Measurements from ENCODE around the gene CRB3. TPM values are rescaled to one million over a fixed set of nuclear protein-coding genes. Genes with fewer than 3 reads are reported as not detected.

CRB3 gene
- total RNA-seq, 2 donors from 2014 or later = 115 to 118 TPM

DNA sequence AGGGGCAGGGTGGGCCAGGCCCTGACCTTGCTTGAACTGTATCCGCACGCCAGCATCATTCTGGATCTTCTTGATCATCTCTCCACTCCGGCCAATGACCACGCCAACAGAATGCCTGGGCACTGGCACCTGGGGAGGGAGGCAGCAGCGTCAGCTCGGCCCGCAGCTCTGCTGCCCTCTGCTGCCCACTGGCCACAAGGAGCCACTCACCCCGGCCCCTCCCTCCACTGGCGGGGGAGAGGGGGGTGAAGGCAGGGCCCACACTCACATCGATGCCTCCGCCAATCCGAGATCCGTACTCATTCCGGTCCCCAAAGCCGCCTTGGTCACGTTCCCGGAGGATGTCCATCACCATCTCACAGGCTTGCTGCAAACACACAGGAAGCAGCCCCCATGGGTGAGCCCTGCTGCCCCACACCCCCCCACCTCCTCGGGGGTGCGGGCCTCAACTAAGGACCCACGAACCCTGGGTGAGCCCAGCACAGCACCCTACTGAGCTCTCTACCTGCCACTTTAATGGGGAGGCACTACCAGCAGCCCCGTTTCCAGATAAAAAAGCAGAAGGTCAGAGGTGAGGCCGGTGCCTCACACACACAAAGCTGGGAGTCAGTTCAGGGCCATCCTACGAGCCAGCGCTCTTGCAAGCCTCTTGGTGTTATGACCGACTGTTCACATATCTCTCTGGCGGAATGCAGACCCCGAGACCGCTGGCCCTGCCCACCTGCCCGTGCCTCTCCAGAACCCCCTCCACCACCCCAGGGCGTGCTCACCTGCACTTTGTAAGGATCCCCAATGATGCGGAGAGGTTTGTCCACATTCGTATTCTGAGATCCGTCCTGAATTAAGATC, 46.1 kb upstream of the CRB3 start:
- no peak overlapping the region for H3K9ac ChIP-seq (ENCODE audit: low read depth in 2 of 2, low read length in 2 of 2)
- H3K36me3 ChIP-seq = peaks cover 42% of the 10 kb centered on the region
- H3K4me3 ChIP-seq = no peak overlapping the region
- no peaks in the 10 kb centered on the region for H3K27me3 ChIP-seq
- H3K9me3 ChIP-seq = no peaks in the 10 kb centered on the region
- no peak for TF ChIP-seq CTCF (IDR thresholded peaks at IDR 0.05)
- DNase-seq = no peak
- peaks cover 3% of the 10 kb centered on the region for H3K4me1 ChIP-seq
- intact Hi-C loops (cut with DNase I) = no loop called here
- H3K27ac ChIP-seq = no peak overlapping the region

DNA sequence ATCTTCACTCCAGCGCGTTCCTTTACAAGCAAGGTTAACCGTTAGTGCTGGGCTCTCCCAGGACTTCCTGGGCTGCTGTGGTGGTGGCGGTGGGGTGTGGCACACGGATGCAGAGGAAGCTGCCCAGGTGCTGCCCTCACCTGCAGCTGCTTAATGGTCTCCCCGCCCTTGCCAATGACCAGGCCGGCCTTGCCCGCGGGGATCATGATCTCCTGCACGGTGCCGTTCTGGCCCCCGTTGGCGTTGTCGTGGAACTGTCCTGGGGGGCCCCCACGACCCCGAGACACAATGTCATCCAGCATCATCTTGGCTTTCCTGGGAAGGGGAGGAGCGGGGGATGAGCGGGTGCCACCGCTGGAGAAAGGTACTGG, 45.5 kb upstream of the CRB3 start:
- intact Hi-C loops (cut with DNase I) = no loop called here
- no peaks in the 10 kb centered on the region for H3K9me3 ChIP-seq
- no peak for DNase-seq
- TF ChIP-seq CTCF (IDR thresholded peaks at IDR 0.05) = no peak
- H3K9ac ChIP-seq (ENCODE audit: low read depth in 2 of 2, low read length in 2 of 2) = no peak overlapping the region
- H3K36me3 ChIP-seq = peaks cover 42% of the 10 kb centered on the region
- no peak overlapping the region for H3K27ac ChIP-seq
- H3K4me3 ChIP-seq = no peak overlapping the region
- no peaks in the 10 kb centered on the region for H3K27me3 ChIP-seq
- H3K4me1 ChIP-seq = peaks cover 7% of the 10 kb centered on the region

GRCh38 chr19:6421075-6422014, 42.7 kb upstream of the CRB3 start:
- Histone ChIP-seq H3K36me3 (peaks cover 27% of the 10 kb centered on the region), H3K4me1 (peaks cover 7% of the 10 kb centered on the region), H3K27me3 (no peaks in the 10 kb centered on the region), H3K27ac (no peak overlapping the region), H3K9me3 (no peaks in the 10 kb centered on the region), H3K9ac (ENCODE audit: low read depth in 2 of 2, low read length in 2 of 2) (no peak overlapping the region), H3K4me3 (no peak overlapping the region)
- no peak for TF ChIP-seq CTCF (IDR thresholded peaks at IDR 0.05)
- intact Hi-C loops (cut with DNase I) = no loop called here
- no peak for DNase-seq

DNA sequence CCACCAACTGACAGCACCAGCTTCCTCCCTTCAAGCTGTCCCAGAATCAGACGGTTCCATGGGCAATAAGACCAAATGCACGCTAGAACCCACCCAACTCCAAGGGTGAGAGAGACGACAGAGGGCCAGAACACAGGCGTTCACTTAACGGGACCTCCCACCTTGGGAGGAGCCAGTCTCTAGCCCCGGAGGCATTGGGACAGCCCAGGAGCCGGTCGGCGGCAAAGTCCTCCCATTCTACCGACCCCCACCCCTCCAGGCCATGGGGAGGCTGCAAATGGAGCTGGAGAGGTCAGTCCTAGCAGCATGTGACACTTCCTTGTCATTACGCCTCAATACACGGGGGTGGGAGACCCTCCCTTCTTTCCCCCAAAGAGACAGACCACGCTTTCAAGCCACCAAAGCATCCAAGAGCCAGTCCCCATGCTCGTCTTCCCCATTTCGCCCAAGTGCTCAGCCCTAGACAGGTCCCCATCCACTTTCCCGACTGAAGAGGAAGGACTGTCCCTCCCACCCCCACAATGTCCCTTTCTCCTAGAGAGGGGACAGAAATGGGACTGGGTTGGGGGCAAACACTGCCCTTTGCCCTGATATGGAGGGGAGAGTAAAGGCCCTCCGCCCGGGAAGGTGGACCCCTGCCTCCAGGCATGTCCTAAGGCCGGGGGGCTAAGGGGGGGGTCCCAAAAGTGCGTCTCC, 40.4 kb upstream of the CRB3 start:
- intact Hi-C loops (cut with DNase I) = no loop called here
- DNase-seq = peak; percentile 55
- Histone ChIP-seq H3K27me3 (no peaks in the 10 kb centered on the region), H3K36me3 (peaks cover 8% of the 10 kb centered on the region), H3K27ac (peak overlapping the region; percentile 22), H3K4me1 (peaks cover 7% of the 10 kb centered on the region), H3K9me3 (no peaks in the 10 kb centered on the region), H3K4me3 (peak overlapping the region; percentile 85), H3K9ac (ENCODE audit: low read depth in 2 of 2, low read length in 2 of 2) (peak overlapping the region; percentile 84 to 85)
- TF ChIP-seq CTCF (IDR thresholded peaks at IDR 0.05) = no peak

All from colonic mucosa (tissue), 4 donors.